ENCODE results near the gene PKLR.

GRCh38 chr1:155329980-155330598 lies 28.9 kb upstream of the PKLR start:
- no peak for TF ChIP-seq CTCF (conservative IDR thresholded peaks at IDR 0.05 in 1 of 2, IDR thresholded peaks at IDR 0.05 in 1 of 2; ENCODE audit: low read depth in 1 of 2, low read length in 2 of 2)
- TF ChIP-seq EZH2 (IDR thresholded peaks at IDR 0.05; ENCODE audit: low read length, missing control alignments), result no peak
